ENCODE results near the gene HOXA1.

The HOXA1 gene

DNA sequence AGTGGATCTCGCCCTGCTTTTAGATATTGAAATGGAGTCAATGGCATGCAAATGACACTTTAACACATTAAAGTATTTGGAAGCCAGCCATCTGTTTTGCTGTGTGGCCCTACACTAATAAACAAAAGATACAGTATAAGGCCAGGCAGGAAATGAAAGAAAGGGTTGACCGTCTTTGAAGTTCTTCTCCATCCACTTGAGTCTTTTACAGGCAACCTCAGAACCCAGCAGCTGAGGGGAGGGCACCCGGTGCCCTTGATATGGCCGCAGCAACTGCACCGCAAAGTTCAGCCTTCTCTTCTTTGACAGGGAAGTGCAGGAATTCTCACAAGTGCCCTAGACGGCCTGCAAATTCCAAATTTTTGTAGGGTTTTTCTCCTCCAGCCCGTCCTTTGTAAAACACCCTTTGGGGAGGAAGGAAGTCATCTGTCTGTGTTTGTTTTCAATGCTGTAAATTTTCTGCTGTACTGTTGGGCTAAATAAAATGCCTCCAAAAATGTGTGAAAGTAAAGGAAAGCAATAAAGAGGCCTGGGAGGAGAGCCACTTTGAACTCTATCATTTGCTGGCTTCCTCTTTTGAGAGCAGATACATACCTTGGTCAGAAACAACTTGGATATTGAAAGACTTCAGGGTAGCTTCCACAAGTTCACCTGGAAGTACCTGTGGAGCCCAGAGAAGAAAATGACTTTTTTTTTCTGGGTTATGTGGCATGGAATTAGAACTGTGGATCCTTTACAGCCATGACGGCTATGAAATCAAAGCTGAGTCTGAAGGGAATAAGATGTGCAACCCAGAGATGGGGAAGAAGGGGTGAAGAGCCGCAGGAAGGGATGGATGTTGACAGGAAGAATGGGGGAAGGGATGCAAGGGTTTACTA lies 3.6 kb downstream of the HOXA1 start:
- DNase-seq (ENCODE audit: low read depth), result no peak

DNA sequence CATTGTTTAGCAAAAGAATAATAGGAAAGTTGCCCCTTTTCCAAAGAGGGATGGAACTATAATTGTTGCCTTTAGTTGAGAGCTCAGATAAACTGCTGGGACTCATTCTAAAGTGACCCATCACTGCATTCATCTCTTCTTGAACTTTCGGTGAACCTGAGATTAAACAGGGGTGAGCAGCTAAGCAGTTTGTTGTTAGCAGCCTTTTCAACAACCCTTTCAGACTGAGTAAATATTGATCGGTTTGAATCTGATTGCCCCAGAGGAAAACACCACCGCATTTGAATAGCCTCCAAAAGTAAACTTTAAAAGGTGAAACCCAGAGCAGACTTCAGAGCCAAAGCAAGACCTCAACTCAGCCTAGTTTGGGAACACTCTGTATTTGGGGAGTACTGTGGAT lies 4.7 kb downstream of the HOXA1 start:
- no peak for DNase-seq (ENCODE audit: low read depth)

DNA sequence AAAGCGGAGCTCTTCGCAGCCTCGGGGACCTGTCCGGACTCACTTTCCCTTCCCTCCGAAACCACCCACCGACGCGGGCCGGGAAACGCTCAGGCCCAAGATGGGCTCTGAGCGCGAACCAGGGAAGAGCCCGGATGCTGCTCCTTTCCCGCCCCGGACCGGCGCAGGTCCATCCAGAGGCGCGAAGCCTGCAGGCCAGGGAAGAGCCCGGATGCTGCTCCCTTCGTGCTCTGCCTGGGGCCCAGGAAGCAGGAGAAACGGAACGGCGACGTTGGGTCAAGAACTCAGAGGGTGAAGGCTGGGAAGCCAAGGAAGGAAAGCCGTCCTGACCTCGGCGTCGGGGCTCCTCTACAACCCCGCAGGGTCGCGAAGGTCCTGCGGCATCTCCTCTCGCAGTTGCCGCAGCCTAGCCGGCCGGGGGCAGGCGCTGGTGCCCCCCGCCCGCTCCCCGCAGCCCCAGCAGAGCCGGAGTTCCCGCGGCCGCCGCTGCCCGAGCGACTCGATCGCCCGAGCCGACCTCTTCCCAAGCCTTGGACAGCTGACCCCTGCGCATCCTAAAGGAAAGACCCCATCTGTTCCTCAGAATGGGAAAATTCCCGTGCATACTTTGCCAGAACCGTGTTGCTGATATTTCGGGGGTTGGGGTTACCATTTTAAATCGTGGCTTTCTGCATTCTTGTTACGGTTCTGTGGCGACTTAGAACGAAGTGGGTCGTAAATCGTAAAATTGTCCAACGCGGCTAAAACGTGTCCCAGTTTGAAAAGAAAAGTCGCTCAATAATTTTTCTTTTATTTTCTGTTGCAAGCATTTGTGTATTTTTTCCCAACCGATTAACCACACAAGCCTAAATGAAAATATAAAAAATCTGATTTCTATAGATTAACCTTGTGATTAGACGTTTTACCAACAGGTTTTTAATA lies 7.5 kb downstream of the HOXA1 start:
- DNase-seq (ENCODE audit: low read depth), result no peak

DNA sequence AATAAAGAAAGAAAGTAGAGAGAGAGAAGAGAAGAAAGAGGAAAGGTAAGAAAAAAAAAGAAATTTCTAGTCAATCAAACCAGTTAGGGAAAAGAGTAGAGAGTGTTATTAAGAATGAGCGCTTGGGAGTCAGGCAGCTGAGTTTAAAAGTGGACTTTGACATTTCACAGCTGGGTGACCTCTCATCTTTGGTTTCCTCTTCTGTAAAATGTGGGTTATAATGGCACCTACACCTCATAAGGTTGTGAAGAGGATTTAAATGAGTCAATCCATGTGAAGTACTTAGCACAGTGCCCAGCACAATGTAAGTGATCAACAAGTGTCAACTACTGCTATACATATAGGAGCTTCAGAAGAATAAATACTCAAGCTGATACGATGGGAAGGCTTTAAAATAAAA lies 12.2 kb downstream of the HOXA1 start:
- DNase-seq (ENCODE audit: low read depth), result no peak

DNA sequence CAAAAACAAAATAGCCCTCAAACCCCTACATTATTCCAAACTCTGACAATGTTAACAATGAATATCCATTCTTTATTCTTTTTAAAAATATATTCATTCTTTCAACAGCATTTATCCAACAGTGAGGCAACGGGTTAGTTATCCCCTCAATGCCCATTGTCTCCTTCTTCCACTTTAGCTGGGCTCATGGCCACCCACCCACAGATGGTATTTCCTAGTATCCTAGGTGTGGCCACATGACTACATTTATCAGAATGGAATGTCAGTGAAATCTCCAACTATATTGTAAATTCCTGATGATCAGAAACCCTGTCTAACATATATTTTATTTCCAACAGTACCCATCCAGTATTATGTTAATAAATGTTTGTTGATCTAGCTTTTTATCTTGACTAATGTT lies 13.6 kb downstream of the HOXA1 start:
- DNase-seq (ENCODE audit: low read depth), result no peak

DNA sequence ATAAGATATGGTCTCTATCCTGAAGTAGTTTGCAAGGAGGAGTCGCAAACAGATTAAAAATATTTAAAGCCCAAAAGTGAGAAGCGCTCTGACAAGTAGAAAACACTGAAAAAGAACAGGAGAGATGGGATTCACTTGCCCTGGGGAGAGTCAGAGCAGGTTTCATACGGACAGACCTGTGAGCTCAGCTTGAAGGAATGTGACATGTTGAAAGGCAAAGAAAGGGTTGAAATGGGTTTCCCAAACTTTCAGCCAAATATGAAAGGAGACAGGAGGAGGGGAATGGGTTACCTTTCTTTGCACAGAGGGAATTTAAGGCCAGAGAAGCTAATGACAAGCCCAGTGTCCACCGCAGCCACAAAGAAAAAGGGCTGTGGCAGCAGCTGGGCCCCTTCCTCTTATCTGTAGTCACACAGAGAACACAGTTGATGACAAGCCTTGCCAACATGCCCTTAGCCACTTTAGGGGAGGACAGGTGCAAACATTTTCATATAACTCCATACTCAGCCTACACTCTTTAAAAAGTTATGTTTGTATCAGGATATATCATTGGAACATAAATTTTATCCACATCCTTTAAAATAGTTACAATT lies 14.9 kb downstream of the HOXA1 start:
- DNase-seq (ENCODE audit: low read depth), result no peak

DNA sequence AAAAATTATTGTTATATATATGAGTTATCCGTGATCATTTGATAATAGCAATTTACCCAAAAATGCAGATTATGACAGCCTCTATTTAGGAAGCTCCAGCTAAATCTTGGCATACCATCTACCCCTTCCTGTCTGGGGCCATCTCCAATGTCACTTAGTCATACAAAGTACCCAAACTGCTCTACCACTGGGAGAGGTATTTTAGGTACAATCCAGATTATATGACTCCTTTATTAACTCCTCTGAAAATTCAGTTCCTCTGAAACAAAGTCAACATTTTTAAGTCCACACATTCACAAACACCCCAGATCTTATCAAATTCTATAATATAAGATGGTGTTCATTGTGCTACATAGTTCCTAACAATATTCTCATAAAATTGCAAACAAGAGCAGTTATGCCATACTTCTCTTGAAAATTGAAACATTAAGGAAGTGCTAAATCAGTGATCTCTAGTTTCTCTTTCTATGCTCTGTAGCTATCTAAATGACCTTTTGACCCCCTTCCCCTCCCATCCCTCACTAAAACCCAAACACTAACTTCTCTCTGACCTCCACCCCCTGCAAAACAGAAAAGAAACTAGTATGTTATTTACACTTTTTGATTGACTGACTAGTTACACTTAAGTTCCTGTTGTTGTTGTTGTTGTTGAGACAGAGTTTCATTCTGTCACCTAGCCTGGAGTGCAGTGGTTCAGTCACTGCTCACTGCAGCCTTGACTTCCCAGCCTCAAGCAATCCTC lies 16.4 kb downstream of the HOXA1 start:
- DNase-seq (ENCODE audit: low read depth), result no peak

DNA sequence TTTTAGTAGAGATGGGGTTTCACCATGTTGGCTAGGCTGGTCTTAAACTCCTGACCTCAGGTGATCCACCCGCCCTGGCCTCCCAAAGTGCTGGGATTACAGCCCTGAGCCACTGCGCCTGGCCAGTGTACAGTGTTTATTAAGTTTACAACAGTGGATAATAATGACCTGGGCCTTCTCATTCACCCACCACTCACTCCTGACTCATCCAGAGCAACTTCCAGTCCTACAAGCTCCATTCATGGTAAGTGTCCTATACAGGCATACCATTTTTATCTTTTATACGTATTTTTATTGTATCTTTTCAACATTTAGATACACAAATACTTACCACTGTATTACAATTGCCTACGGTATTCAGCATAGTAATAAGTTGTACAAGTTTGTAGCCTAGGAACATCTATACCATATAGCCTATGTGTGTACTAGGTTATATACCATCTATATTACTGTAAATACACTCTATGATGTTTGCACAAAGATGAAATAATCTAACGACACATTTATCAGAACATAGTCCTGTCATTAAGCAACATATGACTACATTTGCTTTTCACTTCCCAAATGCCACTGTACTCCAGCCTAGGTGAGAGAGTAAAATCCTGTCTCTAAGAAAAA lies 17.1 kb downstream of the HOXA1 start:
- no peak for DNase-seq (ENCODE audit: low read depth)

DNA sequence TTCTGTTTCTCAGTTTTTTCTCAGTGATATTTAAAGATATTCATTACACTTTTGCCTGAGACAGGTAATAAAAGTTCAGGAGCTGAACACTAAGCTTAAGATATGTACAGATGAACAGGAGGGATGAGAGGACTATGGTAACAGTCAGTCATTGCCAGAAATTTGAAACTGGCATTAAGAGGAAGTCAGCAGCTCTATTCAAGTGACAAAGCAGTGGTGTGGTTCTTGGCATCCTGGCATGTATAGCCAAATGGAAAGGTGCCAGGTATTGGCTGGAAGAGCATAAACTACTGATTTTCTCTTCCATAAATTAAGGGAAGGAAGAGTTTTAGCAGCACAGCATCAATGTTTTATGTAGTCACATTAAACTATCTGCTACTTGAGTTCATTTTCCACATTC lies 22.7 kb downstream of the HOXA1 start:
- no peak for DNase-seq (ENCODE audit: low read depth)

DNA sequence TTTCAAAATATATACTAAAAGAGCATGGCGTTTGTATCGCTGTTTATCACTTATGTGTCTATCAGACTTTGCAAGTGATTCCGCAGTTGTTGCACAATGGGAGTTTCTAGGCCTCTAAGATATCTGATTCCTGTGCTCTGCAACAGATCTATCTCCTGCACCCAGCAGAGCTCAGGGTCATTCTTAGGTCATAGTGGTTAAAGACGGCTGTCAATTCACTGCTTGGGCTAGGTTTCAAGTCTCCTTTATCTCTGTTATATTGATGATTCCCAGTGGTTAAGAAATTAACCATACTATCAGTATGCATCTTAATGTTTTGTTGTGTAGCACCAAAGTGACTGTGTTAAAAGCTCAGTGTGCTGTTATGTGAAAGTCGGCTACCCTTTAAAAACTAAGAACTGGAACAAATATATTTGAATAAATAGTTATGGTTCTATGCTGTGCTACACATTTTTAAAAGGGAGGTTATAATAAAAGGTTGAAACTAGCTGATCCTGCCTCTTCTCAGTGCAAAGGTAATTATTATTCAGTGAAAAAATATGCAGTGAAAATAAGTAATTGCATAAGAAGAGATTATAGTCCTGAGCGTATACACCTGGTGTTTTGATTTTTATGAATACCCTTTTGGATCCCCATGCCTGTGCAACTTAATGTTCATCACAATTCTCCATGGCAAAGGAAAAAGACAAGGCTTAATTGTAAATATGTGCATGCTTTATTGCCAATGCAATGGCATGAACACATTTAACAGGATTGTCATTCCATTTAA lies 24.0 kb downstream of the HOXA1 start:
- DNase-seq (ENCODE audit: low read depth), result no peak

DNA sequence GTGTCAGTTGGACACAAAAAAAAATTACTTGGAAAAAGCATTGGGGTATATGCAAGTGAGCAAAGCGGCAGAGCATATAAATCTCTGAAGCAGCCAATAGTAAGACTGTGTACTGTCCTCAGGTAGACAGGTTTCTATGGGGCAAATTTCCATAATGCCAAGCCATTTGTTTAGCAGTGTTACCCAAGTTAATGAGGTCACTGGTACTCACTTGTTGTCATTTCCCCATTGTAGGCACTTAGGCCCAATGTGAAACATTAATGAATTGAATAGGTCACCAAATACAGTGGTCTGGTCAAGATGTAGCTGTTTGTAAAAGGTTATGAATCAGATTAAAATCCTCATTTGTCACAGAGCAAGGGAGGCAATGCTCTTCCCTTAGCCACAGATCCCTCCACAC lies 27.5 kb downstream of the HOXA1 start:
- DNase-seq (ENCODE audit: low read depth), result no peak

DNA sequence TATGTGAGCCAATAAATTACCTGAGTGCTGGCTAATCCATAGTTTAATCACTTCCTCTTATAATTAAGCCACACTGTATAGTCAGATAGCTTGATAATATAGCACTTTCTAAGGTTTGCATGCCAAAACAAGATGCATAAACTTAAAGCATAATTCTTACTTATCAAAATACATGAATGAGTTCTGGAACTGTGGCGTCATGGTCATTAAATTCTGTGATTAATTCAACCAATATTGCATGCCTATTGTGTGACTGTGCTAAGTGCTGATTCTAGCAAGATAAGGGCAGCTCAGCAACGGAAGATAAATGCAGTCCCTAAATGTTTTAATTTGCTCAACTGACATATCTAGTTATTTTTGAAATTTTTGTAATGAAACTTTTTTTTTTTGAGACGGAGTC lies 29.7 kb downstream of the HOXA1 start:
- peak; percentile 69 for DNase-seq (ENCODE audit: low read depth)

DNA sequence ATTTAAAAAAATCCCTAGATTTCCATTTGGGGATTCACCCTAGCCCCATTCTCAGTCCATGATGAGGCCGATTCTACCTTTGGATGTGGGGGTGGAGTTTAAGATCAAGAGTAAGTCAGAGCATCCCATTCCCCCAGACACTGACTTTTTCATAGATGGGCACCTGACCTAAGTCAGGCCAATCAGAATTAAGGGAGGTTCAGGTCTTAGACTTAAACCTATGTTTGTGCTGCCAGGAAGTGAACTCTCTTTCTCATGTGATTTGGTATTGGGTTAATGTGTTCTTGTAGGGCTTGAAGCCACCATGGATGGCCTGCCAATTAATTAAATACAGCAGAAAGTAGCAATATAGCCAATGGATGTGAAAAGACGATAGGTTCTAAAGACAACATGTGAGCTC lies 30.1 kb downstream of the HOXA1 start:
- DNase-seq (ENCODE audit: low read depth), result no peak

DNA sequence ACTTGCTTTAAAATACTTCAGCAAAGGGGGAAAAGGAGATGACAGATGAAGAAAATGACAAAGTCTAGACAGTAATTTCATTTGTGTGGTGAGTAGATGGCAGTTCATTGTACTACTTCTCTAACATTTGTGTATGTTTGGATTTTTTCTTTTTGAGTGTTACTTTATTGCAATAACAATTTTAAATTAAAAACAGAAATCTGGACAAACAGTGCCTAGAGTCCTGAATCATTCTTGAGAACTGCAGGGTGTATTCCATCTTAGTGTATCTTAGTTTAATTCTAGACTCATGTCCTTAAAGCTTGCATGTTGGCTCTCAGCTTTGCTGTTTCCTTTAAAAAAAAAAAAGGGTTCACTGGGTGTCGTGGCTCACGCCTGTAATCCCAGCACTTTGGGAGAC lies 31.1 kb downstream of the HOXA1 start:
- DNase-seq (ENCODE audit: low read depth), result no peak

DNA sequence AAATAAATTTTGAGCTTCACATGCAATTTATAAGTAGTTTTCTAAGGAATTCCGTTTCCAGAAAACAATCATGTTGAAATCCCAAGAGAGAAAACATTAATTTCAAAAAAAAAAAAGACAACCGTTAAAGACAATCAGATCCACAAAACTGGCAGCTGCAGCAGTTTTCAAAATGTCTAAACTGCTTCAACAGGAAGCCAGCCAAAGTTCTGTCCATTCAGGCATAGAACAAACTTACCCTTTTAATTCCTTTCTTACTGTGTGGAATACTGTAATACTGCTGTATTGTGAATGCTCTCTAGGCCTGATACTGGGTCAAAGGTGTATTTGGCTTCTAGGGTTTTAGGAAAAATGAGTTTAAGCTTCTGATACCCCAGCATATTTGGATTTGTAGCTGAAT lies 31.6 kb downstream of the HOXA1 start:
- DNase-seq (ENCODE audit: low read depth), result no peak

DNA sequence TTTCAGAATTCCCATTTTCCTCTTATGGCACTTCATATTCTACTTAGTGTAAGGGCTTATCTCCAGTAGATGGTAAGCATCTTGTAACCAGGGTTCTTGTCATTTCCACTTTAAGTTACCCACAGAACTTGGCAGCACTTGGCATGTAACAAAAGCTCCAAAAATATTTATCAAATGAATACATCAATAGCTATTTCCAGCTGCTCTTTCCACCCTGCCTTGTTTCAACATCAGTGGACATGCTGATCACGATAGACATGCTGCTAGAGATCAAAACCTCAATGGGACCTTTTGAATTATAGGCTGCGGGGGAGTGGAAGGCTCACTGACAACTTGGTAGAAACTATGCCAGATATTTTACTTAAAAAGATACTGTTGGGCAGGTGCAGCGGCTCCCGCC lies 32.9 kb downstream of the HOXA1 start:
- DNase-seq (ENCODE audit: low read depth), result no peak

DNA sequence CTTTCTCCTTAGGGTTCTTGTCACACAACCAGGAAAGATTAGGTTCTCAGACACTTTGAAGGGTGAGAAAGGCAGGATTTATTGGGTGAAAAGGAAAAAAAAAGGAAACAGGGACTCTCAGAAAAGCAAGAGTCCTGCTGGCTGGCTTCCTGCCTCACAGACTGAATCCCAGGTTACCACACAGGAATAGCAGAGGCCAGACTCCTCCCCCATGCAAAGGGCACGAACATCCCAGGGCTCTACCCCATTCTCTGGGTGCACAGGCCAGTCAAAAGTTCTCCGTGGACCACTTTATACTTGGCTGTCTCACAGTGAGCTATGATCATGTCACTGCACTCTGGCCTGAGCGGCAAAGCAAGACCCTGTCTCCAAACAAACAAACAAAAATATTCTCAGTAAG lies 42.6 kb downstream of the HOXA1 start:
- no peak for DNase-seq (ENCODE audit: low read depth)

DNA sequence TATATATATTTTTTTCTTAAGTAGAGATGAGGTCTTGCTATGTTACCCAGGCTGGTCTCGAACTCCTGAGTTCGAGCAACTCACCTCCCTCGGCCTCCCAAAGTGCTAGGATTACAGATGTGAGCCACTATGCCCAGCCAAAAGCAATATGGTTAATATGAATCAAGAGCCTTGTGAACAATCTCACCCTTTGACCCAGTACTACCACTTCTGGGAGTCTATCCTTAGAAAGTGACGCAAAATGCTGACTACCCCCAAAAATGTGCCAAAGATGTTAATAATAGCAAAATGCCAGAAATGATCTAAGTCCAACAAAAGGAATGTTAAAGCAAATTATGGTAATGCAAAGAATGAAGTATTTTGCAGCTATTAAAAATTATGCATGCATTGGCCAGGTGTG lies 44.3 kb downstream of the HOXA1 start:
- no peak for DNase-seq (ENCODE audit: low read depth)

DNA sequence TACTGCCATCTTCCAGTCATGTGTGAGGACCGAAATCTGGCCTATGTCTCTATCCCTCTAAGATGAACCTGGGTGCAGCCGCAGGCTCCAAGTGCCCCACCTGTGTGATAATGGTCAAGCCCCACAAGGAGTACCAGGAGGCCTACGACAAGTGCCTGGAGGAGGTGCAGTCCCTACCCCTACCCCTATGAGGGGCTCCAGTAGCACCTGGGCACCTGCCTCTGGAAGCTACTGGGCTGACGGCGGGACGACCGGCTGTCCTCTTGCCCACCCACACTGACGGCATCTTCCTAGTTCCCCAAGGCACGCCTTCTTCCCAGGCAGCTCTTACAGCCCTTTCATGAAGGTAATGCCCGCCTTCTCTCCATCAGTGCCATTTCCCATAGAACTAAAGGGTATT lies 47.4 kb downstream of the HOXA1 start:
- DNase-seq (ENCODE audit: low read depth), result no peak

DNA sequence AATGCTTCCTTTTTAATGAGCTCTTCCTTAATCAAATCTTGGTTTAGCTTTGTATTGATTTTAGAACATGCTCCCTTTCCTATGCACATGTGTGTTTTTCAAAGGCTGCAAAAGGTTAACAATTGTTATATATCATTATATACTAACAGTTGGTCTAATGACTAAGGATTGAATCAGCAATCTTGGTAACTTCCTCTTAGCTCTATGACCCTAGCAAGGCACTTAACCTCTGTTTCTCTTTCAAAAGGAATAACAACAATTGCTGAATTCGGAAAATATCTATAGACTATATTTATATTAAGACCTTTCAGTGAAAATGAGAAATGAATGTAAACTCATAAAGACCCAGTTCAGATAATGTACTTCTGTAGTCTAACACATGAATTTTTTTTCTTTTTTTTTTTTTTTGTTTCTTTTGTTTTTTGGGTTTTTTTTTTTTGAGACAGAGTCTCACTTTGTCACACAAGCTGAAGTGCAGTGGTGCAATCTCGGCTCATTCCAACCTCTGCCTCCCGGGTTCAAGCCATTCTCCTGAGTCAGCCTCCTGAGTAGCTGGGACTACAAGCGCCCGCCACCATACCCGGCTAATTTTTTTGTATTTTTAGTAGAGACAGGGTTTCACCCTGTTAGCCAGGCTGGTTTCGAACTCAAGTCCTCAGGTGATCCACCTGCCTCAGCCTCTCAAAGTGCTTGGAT lies 48.8 kb downstream of the HOXA1 start:
- DNase-seq (ENCODE audit: low read depth), result peak; percentile 88

All from HS-5 (cell line).